C4-2B (cell line): ENCODE measurements around the gene PTGIR.

Experiments used
- H3K27ac ChIP-seq: fragments of 450-650 bp; 2 replicates; pipeline ENCODE4 v1.5.1; 2017
- CTCF ChIP-seq: fragments of 450-650 bp; conservative IDR thresholded peaks from 2 replicates; pipeline ENCODE4 v1.5.1; 2017; ENCODE audit warnings: mild to moderate bottlenecking
- ZFX ChIP-seq: fragments of 450-650 bp; IDR thresholded peaks from 2 replicates; pipeline ENCODE4 v1.6.1; 2017

Gene PTGIR

GRCh38 chr19:46660551-46661019 is 35.7 kb upstream of the PTGIR start:
- TF ChIP-seq CTCF: no peak
- no peak for TF ChIP-seq ZFX
- peak overlapping the region; percentile 21; the same call in 1 of the 2 replicates for H3K27ac ChIP-seq

- no peak overlapping the region; the same call in 1 of the 2 replicates for H3K27ac ChIP-seq
- TF ChIP-seq ZFX (no peak), CTCF (no peak)
These were observed 35.2 kb upstream of the PTGIR start for GRCh38 chr19:46660008-46660517.

- no peak for TF ChIP-seq ZFX
- no peak for TF ChIP-seq CTCF
- no peak overlapping the region for H3K27ac ChIP-seq
These were observed 34.5 kb upstream of the PTGIR start for GRCh38 chr19:46659151-46660007.

- no peak for TF ChIP-seq ZFX
- TF ChIP-seq CTCF: no peak
- H3K27ac ChIP-seq: no peak overlapping the region
These were observed 31.7 kb upstream of the PTGIR start for GRCh38 chr19:46656541-46656940.

- TF ChIP-seq CTCF: no peak
- TF ChIP-seq ZFX: no peak
These were observed 29.8 kb upstream of the PTGIR start for GRCh38 chr19:46654621-46655152.

GRCh38 chr19:46650445-46650844 is 25.6 kb upstream of the PTGIR start:
- TF ChIP-seq ZFX (no peak), CTCF (no peak)
- no peak overlapping the region for H3K27ac ChIP-seq

More at GRCh38 chr19:46654621-46655152, 29.8 kb upstream of the PTGIR start:
- H3K27ac ChIP-seq: no peak overlapping the region
